ENCODE data around the gene POLR3H.
"Not testable (repeated sequence)": the region's sequence is repeated elsewhere in the genome, so short reads cannot be mapped to it uniquely, and the experiment has no call there.

POLR3H gene
- 14.8 to 117 (median 55.2) reads per million in 9 experiments for total RNA-seq

GRCh38 chr22:41543854-41544670, at the start of gene POLR3H:
TSS of gene POLR3H (minus strand) at chr22:41544470. CDS start at chr22:41544101, 369 bp downstream.
- Mint-ChIP-seq H3K4me3 (peak within 1 kb of the TSS; percentile 92 to 95), H3K36me3 (ENCODE audit: insufficient read depth) (peaks cover 28% of the 10 kb centered on the region), H3K27me3 (no peaks in the 10 kb centered on the region), H3K27ac (peak within 1 kb of the TSS; percentile 93 to 94), H3K9me3 (no peaks in the 10 kb centered on the region), H3K4me1 (ENCODE audit: low read depth in 2 of 2) (peaks cover 27 to 30% of the 10 kb centered on the region in 2 donors)
- ATAC-seq (replicated peaks) (peak; percentile 95), DNase-seq (peak; percentile 90 to 93 (median 93))

GRCh38 chr22:41593336-41593960, 49.2 kb upstream of the POLR3H start:
- H3K9me3 Mint-ChIP-seq; H3K4me3 Mint-ChIP-seq; ATAC-seq (replicated peaks): not testable (repeated sequence)

GRCh38 chr22:41589391-41590241, 45.3 kb upstream of the POLR3H start, which contains the start of gene PMM1:
TSS of gene PMM1 (minus strand) at chr22:41589840. CDS start at chr22:41589805, 35 bp downstream.
- Mint-ChIP-seq H3K27ac (peak within 1 kb of the TSS; percentile 84 to 87), H3K27me3 (no peaks in the 10 kb centered on the region), H3K4me1 (ENCODE audit: low read depth in 2 of 2) (peaks cover 13 to 18% of the 10 kb centered on the region in 2 donors), H3K36me3 (ENCODE audit: insufficient read depth) (peaks cover 3% of the 10 kb centered on the region), H3K4me3 (peak within 1 kb of the TSS; percentile 89 to 93), H3K9me3 (no peaks in the 10 kb centered on the region)
- peak; percentile 100 for DNase-seq
- peak; percentile 95 for ATAC-seq (replicated peaks)

More at GRCh38 chr22:41593336-41593960, 49.2 kb upstream of the POLR3H start:
- not testable (repeated sequence) for H3K27me3 Mint-ChIP-seq; H3K36me3 Mint-ChIP-seq (ENCODE audit: insufficient read depth); H3K27ac Mint-ChIP-seq; DNase-seq
- peaks cover 12 to 13% of the 10 kb centered on the region in 2 donors for H3K4me1 Mint-ChIP-seq (ENCODE audit: low read depth in 2 of 2)

GRCh38 chr22:41587347-41587723, 43.1 kb upstream of the POLR3H start:
- peaks cover 18% of the 10 kb centered on the region for H3K36me3 Mint-ChIP-seq (ENCODE audit: insufficient read depth)
- peaks cover 16 to 21% of the 10 kb centered on the region in 2 donors for H3K4me1 Mint-ChIP-seq (ENCODE audit: low read depth in 2 of 2)
- H3K27ac Mint-ChIP-seq: no peak overlapping the region
- no peak for ATAC-seq (replicated peaks)
- no peaks in the 10 kb centered on the region for H3K27me3 Mint-ChIP-seq
- no peak for DNase-seq
- no peaks in the 10 kb centered on the region for H3K9me3 Mint-ChIP-seq
- H3K4me3 Mint-ChIP-seq: no peak overlapping the region

- ATAC-seq (replicated peaks) (no peak), DNase-seq (no peak)
- Mint-ChIP-seq H3K36me3 (ENCODE audit: insufficient read depth) (peaks cover 27% of the 10 kb centered on the region), H3K27ac (no peak overlapping the region), H3K27me3 (no peaks in the 10 kb centered on the region), H3K4me3 (no peak overlapping the region), H3K9me3 (no peaks in the 10 kb centered on the region), H3K4me1 (ENCODE audit: low read depth in 2 of 2) (peaks cover 16 to 21% of the 10 kb centered on the region in 2 donors)
Measured at GRCh38 chr22:41585898-41586297, 41.6 kb upstream of the POLR3H start.

- Mint-ChIP-seq H3K4me3 (no peak overlapping the region), H3K36me3 (ENCODE audit: insufficient read depth) (peaks cover 23% of the 10 kb centered on the region), H3K4me1 (ENCODE audit: low read depth in 2 of 2) (peaks cover 16 to 21% of the 10 kb centered on the region in 2 donors), H3K9me3 (no peaks in the 10 kb centered on the region), H3K27ac (peak overlapping the region in 1 of 2 donors; percentile 26), H3K27me3 (no peaks in the 10 kb centered on the region)
- no peak for DNase-seq
- no peak for ATAC-seq (replicated peaks)
Measured at GRCh38 chr22:41584881-41585280, 40.6 kb upstream of the POLR3H start.

- Mint-ChIP-seq H3K4me3 (no peak overlapping the region), H3K27me3 (no peaks in the 10 kb centered on the region), H3K27ac (peak overlapping the region; percentile 10 to 35), H3K9me3 (no peaks in the 10 kb centered on the region), H3K4me1 (ENCODE audit: low read depth in 2 of 2) (peaks cover 3 to 7% of the 10 kb centered on the region in 2 donors), H3K36me3 (ENCODE audit: insufficient read depth) (peaks cover 28% of the 10 kb centered on the region)
- no peak for ATAC-seq (replicated peaks)
- DNase-seq: no peak
Measured at GRCh38 chr22:41582694-41583093, 38.4 kb upstream of the POLR3H start.

GRCh38 chr22:41579997-41580355, 35.7 kb upstream of the POLR3H start:
- H3K36me3 Mint-ChIP-seq (ENCODE audit: insufficient read depth): peaks cover 28% of the 10 kb centered on the region
- DNase-seq: no peak
- no peak for ATAC-seq (replicated peaks)

GRCh38 chr22:41579297-41579996, 35.2 kb upstream of the POLR3H start:
- H3K36me3 Mint-ChIP-seq (ENCODE audit: insufficient read depth): peaks cover 31% of the 10 kb centered on the region
- no peaks in the 10 kb centered on the region for H3K27me3 Mint-ChIP-seq
- H3K27ac Mint-ChIP-seq: no peak overlapping the region
- H3K4me1 Mint-ChIP-seq (ENCODE audit: low read depth in 2 of 2): peaks cover 2% of the 10 kb centered on the region in 2 donors
- H3K4me3 Mint-ChIP-seq: no peak overlapping the region
- no peak for ATAC-seq (replicated peaks)
- no peak for DNase-seq
- no peaks in the 10 kb centered on the region for H3K9me3 Mint-ChIP-seq

More at GRCh38 chr22:41579997-41580355, 35.7 kb upstream of the POLR3H start:
- no peak overlapping the region for H3K27ac Mint-ChIP-seq
- H3K4me1 Mint-ChIP-seq (ENCODE audit: low read depth in 2 of 2): peaks cover 3 to 4% of the 10 kb centered on the region in 2 donors
- H3K4me3 Mint-ChIP-seq: no peak overlapping the region
- H3K27me3 Mint-ChIP-seq: no peaks in the 10 kb centered on the region
- no peaks in the 10 kb centered on the region for H3K9me3 Mint-ChIP-seq

- Mint-ChIP-seq H3K4me3 (no peak overlapping the region), H3K4me1 (ENCODE audit: low read depth in 2 of 2) (peaks cover 0 to 1% of the 10 kb centered on the region in 2 donors), H3K36me3 (ENCODE audit: insufficient read depth) (peaks cover 26% of the 10 kb centered on the region), H3K27me3 (no peaks in the 10 kb centered on the region), H3K9me3 (no peaks in the 10 kb centered on the region), H3K27ac (no peak overlapping the region)
- ATAC-seq (replicated peaks): no peak
- no peak for DNase-seq
Measured at GRCh38 chr22:41578818-41579217, 34.5 kb upstream of the POLR3H start.

- H3K9me3 Mint-ChIP-seq: no peaks in the 10 kb centered on the region
- no peak for DNase-seq
- no peak for ATAC-seq (replicated peaks)
- H3K4me1 Mint-ChIP-seq (ENCODE audit: low read depth in 2 of 2): no peaks in the 10 kb centered on the region
- peaks cover 21% of the 10 kb centered on the region for H3K36me3 Mint-ChIP-seq (ENCODE audit: insufficient read depth)
- no peak overlapping the region for H3K27ac Mint-ChIP-seq
- H3K27me3 Mint-ChIP-seq: no peaks in the 10 kb centered on the region
- no peak overlapping the region for H3K4me3 Mint-ChIP-seq
Measured at GRCh38 chr22:41578114-41578513, 33.8 kb upstream of the POLR3H start.

- Mint-ChIP-seq H3K4me1 (ENCODE audit: low read depth in 2 of 2) (no peaks in the 10 kb centered on the region), H3K36me3 (ENCODE audit: insufficient read depth) (peaks cover 11% of the 10 kb centered on the region), H3K27ac (peak overlapping the region in 1 of 2 donors; percentile 44), H3K4me3 (no peak overlapping the region), H3K9me3 (no peaks in the 10 kb centered on the region), H3K27me3 (no peaks in the 10 kb centered on the region)
- DNase-seq: peak; percentile 9 to 25 (median 17)
- peak; percentile 57 for ATAC-seq (replicated peaks)
Measured at GRCh38 chr22:41576877-41577276, 32.6 kb upstream of the POLR3H start.
